ENCODE data around the gene VAMP2.

The VAMP2 gene

GRCh38 chr17:8154608-8155155 lies 8.1 kb downstream of the VAMP2 start:
- peak overlapping the region; percentile 80; the same call in 1 of the 2 replicates for H3K9ac ChIP-seq (ENCODE audit: low read depth, low read length)
- H3K4me1 ChIP-seq (ENCODE audit: insufficient read depth, low read length): peaks cover 17% of the 10 kb centered on the region
- H3K36me3 ChIP-seq (ENCODE audit: insufficient read depth, low read length): 0 out of 2 replicates have a peak, but pooled peaks cover under 1% of the 10 kb centered on the region
- no peaks in the 10 kb centered on the region for H3K9me3 ChIP-seq (ENCODE audit: control insufficient read depth, insufficient read depth, low read length)

GRCh38 chr17:8153957-8154607 lies 8.7 kb downstream of the VAMP2 start:
- peak overlapping the region; percentile 80 for H3K9ac ChIP-seq (ENCODE audit: low read depth, low read length)
- no peaks in the 10 kb centered on the region for H3K9me3 ChIP-seq (ENCODE audit: control insufficient read depth, insufficient read depth, low read length)
- H3K36me3 ChIP-seq (ENCODE audit: insufficient read depth, low read length): no peaks in the 10 kb centered on the region; the same call in 1 of the 2 replicates
- H3K4me1 ChIP-seq (ENCODE audit: insufficient read depth, low read length): peaks cover 17% of the 10 kb centered on the region

DNA sequence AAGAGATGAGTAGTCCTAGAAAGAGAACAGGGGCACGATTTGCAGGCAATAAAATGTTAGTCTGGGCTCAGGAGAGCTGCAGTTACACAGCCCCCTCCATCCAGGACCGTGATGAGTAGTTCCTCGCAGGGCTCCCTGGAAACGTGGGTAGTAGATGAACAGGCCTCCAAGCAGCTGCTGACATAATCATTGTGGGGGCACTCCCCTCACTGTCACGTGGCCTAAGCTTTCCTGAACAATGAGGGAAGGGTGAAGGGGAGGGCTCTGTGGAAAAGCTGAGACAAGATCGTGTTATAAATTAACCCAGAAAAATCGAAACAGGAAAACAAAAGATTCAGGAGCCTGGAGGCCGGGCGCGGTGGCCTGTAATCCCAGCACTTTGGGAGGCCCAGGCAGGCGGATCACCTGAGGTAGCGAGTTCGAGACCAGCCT lies 9.2 kb downstream of the VAMP2 start:
- no peaks in the 10 kb centered on the region; the same call in 1 of the 2 replicates for H3K36me3 ChIP-seq (ENCODE audit: insufficient read depth, low read length)
- H3K4me1 ChIP-seq (ENCODE audit: insufficient read depth, low read length): peaks cover 17% of the 10 kb centered on the region
- peak overlapping the region; percentile 80; the same call in 1 of the 2 replicates for H3K9ac ChIP-seq (ENCODE audit: low read depth, low read length)
- H3K9me3 ChIP-seq (ENCODE audit: control insufficient read depth, insufficient read depth, low read length): no peaks in the 10 kb centered on the region

GRCh38 chr17:8153031-8153451 lies 9.7 kb downstream of the VAMP2 start:
- Histone ChIP-seq H3K9me3 (ENCODE audit: control insufficient read depth, insufficient read depth, low read length) (no peaks in the 10 kb centered on the region), H3K36me3 (ENCODE audit: insufficient read depth, low read length) (no peaks in the 10 kb centered on the region; the same call in 1 of the 2 replicates), H3K4me1 (ENCODE audit: insufficient read depth, low read length) (peaks cover 17% of the 10 kb centered on the region), H3K9ac (ENCODE audit: low read depth, low read length) (no peak overlapping the region; the same call in 1 of the 2 replicates)

GRCh38 chr17:8152112-8152775 lies 10.5 kb downstream of the VAMP2 start, which contains the start of gene PER1:
PER1 (minus strand) TSS chr17:8152404; CDS start chr17:8150706, 1,698 bp downstream.
- Histone ChIP-seq H3K9ac (ENCODE audit: low read depth, low read length) (peak within 1 kb of the TSS; percentile 68), H3K4me1 (ENCODE audit: insufficient read depth, low read length) (peaks cover 17% of the 10 kb centered on the region), H3K9me3 (ENCODE audit: control insufficient read depth, insufficient read depth, low read length) (no peaks in the 10 kb centered on the region), H3K36me3 (ENCODE audit: insufficient read depth, low read length) (no peaks in the 10 kb centered on the region; the same call in 1 of the 2 replicates)

GRCh38 chr17:8151641-8152111 lies 11.1 kb downstream of the VAMP2 start:
- Histone ChIP-seq H3K36me3 (ENCODE audit: insufficient read depth, low read length) (no peaks in the 10 kb centered on the region; the same call in 1 of the 2 replicates), H3K4me1 (ENCODE audit: insufficient read depth, low read length) (peaks cover 17% of the 10 kb centered on the region), H3K9me3 (ENCODE audit: control insufficient read depth, insufficient read depth, low read length) (no peaks in the 10 kb centered on the region), H3K9ac (ENCODE audit: low read depth, low read length) (peak overlapping the region; percentile 68)

- Histone ChIP-seq H3K4me1 (ENCODE audit: insufficient read depth, low read length) (peaks cover 17% of the 10 kb centered on the region), H3K36me3 (ENCODE audit: insufficient read depth, low read length) (no peaks in the 10 kb centered on the region; the same call in 1 of the 2 replicates), H3K9me3 (ENCODE audit: control insufficient read depth, insufficient read depth, low read length) (no peaks in the 10 kb centered on the region), H3K9ac (ENCODE audit: low read depth, low read length) (peak overlapping the region; percentile 68)
These were observed 11.6 kb downstream of the VAMP2 start for GRCh38 chr17:8151120-8151640.

DNA sequence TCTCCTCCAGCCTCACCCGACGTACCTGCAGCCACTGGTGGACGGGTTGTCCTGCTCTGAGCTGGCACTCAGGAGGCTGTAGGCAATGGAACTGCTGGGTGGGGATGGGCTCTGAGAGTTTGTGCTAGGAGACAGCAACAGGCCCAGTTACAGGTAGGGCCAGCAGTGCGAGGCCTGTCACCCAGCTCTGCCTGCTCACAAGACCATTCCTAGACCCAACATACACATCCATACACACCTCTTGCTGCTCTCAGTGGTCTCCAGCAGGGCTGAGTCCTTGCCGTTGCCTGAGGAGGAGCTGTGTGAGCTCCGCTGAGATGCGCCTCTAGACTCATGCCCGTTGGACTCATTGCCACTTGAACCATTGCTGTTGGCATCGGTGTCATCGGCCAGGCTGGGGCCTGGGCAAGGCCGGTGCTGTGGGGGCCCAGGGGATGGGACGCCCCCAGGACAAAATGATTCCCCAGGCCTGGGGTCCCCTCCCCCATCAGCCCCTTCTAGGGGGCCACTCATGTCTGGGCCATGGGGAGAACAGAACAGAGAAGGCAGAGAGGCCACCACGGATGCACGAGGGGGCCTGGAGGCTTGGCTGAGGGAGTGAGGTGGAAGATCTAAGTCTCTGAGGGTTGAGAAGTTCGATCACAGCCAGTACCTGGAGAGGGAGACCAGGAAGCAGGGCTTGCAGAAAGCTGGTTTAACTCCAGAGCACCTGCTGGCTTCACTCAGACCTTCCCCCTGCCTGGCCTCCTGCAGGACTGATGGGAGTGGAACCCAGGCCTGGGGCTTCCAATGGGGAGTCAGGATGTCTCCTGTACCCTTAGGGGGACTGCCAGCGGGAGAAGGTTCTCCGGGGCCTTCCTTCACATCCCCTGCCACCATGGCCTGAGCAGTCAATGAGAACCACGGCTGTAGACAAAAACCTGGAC lies 12.3 kb downstream of the VAMP2 start:
- Histone ChIP-seq H3K9me3 (ENCODE audit: control insufficient read depth, insufficient read depth, low read length) (no peaks in the 10 kb centered on the region), H3K9ac (ENCODE audit: low read depth, low read length) (peak overlapping the region; percentile 68; the same call in 1 of the 2 replicates), H3K36me3 (ENCODE audit: insufficient read depth, low read length) (no peaks in the 10 kb centered on the region; the same call in none of the 2 replicates), H3K4me1 (ENCODE audit: insufficient read depth, low read length) (peaks cover 15% of the 10 kb centered on the region)

DNA sequence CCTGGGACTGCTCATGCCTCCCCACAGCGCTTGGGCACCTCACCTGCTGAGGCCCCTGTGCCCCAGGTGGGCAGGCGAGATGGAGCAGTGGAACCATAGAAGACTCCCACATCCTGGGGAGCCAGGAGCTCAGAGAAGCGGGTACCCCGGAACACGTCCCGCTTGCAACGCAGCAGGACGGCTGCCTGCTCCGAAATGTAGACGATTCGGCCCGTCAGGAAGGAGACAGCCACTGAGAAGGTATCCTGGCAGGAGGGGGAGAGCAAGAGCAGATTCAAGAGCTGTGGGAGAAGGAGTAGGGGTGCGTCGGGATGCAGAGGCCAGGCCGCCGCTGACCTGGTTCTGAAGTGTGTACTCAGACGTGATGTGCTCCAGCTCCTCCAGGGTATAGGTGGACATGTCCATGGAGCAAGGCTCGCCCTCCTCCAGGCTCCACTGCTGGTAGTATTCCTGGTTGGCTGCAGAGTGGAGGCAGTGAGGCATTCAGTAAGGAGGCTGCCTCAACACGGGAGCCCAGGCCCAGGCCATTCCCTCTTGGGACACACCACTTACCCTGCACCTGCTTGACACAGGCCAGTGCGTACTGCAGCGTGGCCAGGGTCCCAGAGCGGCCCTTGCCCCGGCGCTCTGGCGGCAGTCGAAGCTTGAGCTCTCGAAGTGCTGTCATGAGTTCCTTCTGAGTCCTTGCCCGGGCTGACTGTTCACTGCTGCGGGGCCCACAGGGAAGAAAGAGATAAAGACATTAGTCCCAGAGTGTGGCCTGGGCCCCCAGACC lies 13.1 kb downstream of the VAMP2 start:
- no peaks in the 10 kb centered on the region; the same call in none of the 2 replicates for H3K36me3 ChIP-seq (ENCODE audit: insufficient read depth, low read length)
- no peaks in the 10 kb centered on the region for H3K9me3 ChIP-seq (ENCODE audit: control insufficient read depth, insufficient read depth, low read length)
- H3K4me1 ChIP-seq (ENCODE audit: insufficient read depth, low read length): peaks cover 7% of the 10 kb centered on the region
- no peak overlapping the region for H3K9ac ChIP-seq (ENCODE audit: low read depth, low read length)

DNA sequence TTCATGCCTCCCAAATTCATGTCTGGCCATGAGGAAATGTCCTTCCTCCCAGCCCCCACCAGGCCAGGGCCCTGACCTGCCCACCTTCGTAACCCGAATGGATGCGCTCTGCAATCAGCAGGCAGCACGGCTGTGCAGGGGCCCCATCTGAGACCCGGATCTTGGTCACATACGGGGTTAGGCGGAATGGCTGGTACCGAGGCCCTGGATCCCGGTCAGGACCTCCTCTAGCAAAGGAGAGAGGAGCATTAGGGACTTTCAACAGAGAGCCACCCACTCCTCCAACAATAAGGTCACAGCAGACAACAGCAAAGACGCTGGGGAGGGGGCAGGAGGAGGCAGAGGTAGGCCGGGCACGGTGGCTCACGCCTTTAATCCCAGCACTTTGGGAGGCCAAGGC lies 14.2 kb downstream of the VAMP2 start:
- Histone ChIP-seq H3K9ac (ENCODE audit: low read depth, low read length) (no peak overlapping the region), H3K36me3 (ENCODE audit: insufficient read depth, low read length) (no peaks in the 10 kb centered on the region; the same call in none of the 2 replicates), H3K9me3 (ENCODE audit: control insufficient read depth, insufficient read depth, low read length) (no peaks in the 10 kb centered on the region), H3K4me1 (ENCODE audit: insufficient read depth, low read length) (peaks cover 7% of the 10 kb centered on the region; the same call in 1 of the 2 replicates)

DNA sequence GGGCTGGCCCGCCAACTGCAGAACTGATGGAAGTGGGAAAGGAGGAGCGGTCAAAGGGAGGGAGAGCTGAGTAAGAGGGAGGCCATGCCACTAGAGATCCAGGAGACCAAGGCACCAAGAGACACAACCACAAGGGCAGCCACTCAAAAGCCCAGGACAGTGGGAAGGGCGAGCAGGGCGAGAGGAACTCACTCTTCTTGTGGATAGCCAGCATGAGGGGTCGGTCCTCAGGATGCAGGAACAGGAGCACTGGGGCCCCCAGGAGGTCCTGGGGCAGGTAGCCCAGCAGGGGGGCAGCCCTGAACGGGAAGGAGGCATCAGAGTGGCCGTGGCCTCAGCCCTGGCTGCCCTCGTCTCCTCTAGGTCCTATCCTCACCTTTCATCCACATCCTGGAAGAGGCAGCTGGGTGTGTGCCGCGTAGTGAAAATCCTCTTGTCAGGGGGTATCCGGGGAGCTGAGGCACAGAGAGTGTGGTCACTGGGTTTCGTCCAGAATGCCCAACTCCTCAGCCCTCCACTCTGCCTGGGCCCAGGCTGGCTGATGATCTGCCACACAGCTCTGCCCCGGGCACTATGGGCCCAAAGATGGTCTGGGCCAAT lies 14.8 kb downstream of the VAMP2 start:
- Histone ChIP-seq H3K4me1 (ENCODE audit: insufficient read depth, low read length) (peaks cover 5% of the 10 kb centered on the region; the same call in 1 of the 2 replicates), H3K9ac (ENCODE audit: low read depth, low read length) (no peak overlapping the region), H3K9me3 (ENCODE audit: control insufficient read depth, insufficient read depth, low read length) (no peaks in the 10 kb centered on the region), H3K36me3 (ENCODE audit: insufficient read depth, low read length) (no peaks in the 10 kb centered on the region; the same call in none of the 2 replicates)

DNA sequence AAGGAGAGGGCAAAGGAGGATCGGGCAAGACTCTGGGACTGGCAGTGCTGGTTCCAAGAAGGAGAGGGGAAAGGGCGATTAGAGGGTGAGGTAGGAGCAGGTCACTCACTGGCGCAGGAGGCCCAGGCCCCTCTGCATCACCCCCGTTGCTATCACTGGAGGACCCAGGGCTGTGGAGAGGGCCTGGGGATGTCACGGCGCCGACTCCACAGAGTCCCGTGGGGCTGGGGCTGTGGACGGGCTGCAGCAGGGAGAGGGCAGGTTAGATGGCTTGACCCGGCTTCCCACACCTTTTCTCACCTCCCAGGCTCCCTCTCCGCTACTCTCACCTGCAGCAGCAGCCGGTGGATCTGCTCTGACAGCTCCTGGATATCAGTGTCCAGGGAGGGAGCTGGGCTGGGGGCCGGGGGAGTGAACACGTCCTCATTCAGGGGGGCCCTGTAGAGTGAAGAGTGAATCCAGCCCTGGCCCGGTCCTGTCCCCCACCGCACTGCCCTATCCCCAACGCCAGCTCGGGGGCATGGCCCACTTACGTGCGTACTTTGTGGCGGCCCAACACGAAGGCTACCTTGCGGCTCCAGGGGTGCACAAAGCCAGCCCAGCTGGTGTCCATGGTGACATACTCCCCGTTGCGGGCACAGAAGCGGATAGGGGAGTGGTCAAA lies 15.5 kb downstream of the VAMP2 start:
- Histone ChIP-seq H3K9me3 (ENCODE audit: control insufficient read depth, insufficient read depth, low read length) (no peaks in the 10 kb centered on the region), H3K9ac (ENCODE audit: low read depth, low read length) (no peak overlapping the region), H3K4me1 (ENCODE audit: insufficient read depth, low read length) (no peaks in the 10 kb centered on the region), H3K36me3 (ENCODE audit: insufficient read depth, low read length) (no peaks in the 10 kb centered on the region; the same call in none of the 2 replicates)
